ENCODE data around the gene RNF224.

Gene RNF224

DNA sequence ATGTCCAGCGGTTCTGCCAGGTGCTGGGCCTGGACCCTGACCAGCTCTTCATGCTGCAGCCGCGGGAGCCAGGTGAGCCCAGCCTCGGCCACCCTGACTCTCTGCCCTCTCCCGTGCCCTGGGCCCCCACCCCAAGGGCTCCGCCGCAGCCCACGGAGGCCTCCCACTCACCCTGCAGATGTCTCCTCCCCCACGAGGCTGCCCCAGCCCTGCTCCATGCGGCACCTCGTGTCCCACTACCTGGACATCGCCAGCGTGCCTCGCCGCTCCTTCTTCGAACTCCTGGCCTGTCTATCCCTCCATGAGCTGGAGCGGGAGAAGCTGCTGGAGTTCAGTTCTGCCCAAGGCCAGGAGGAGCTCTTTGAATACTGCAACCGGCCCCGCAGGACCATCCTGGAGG lies 12.7 kb upstream of the RNF224 start:
- no peak for DNase-seq (ENCODE audit: low read depth, low spot score)
- Histone ChIP-seq H3K36me3 (ENCODE audit: control insufficient read depth, insufficient read depth, low read length) (peaks cover 11% of the 10 kb centered on the region), H3K9me3 (ENCODE audit: control insufficient read depth, insufficient read depth, low read length) (no peaks in the 10 kb centered on the region), H3K4me1 (ENCODE audit: control insufficient read depth, insufficient read depth, low read length) (peaks cover 3% of the 10 kb centered on the region; the same call in 1 of the 2 replicates), H3K27me3 (ENCODE audit: control insufficient read depth, insufficient read depth, low read length) (no peaks in the 10 kb centered on the region), H3K27ac (ENCODE audit: low read length) (no peak overlapping the region), H3K4me3 (ENCODE audit: low read length) (no peak overlapping the region)
- WGBS (ENCODE audit: insufficient coverage, insufficient read length): no CpG with 5 or more reads among the region's 19 CpGs

DNA sequence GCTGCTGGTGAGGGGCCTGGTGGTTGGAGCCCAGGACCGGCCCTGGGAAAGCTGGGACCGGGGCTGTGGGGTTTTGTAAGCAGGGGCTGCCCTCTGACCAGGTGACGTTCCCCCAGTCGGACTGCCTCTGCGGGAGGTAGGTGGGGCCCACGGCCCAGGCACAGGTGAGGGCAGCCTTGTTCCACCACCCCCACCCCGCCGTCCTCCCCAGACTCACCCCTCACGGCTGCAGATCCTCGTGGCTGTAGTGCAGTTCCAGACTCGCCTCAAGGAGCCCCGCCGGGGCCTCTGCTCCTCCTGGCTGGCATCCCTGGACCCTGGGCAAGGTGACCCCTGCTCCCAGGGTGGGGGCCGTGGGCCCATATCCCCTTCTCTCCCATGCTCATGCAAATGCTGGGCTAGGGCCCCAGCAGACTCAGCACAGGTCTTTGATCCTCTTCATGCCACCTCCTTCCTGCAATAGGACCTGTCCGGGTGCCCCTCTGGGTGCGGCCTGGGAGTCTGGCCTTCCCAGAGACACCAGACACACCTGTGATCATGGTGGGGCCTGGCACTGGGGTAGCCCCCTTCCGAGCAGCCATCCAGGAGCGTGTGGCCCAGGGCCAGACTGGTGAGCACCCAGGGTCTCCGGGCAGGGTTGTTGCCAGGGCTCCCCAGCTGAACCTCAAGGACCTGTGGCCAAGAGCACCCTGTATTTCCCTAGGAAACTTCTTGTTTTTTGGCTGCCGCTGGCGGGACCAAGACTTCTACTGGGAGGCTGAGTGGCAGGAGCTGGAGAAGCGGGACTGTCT lies 11.9 kb upstream of the RNF224 start:
- Histone ChIP-seq H3K36me3 (ENCODE audit: control insufficient read depth, insufficient read depth, low read length) (peaks cover 11% of the 10 kb centered on the region), H3K4me3 (ENCODE audit: low read length) (no peak overlapping the region), H3K4me1 (ENCODE audit: control insufficient read depth, insufficient read depth, low read length) (peaks cover 3% of the 10 kb centered on the region; the same call in 1 of the 2 replicates), H3K27me3 (ENCODE audit: control insufficient read depth, insufficient read depth, low read length) (no peaks in the 10 kb centered on the region), H3K9me3 (ENCODE audit: control insufficient read depth, insufficient read depth, low read length) (no peaks in the 10 kb centered on the region), H3K27ac (ENCODE audit: low read length) (no peak overlapping the region)
- no CpG with 5 or more reads among the region's 22 CpGs for WGBS (ENCODE audit: insufficient coverage, insufficient read length)
- no peak for DNase-seq (ENCODE audit: low read depth, low spot score)

GRCh38 chr9:137216188-137216965 lies 10.9 kb upstream of the RNF224 start:
- no peaks in the 10 kb centered on the region for H3K9me3 ChIP-seq (ENCODE audit: control insufficient read depth, insufficient read depth, low read length)
- peaks cover 3% of the 10 kb centered on the region; the same call in 1 of the 2 replicates for H3K4me1 ChIP-seq (ENCODE audit: control insufficient read depth, insufficient read depth, low read length)
- peaks cover 11% of the 10 kb centered on the region for H3K36me3 ChIP-seq (ENCODE audit: control insufficient read depth, insufficient read depth, low read length)
- no peak for DNase-seq (ENCODE audit: low read depth, low spot score)
- H3K27me3 ChIP-seq (ENCODE audit: control insufficient read depth, insufficient read depth, low read length): no peaks in the 10 kb centered on the region
- H3K4me3 ChIP-seq (ENCODE audit: low read length): no peak overlapping the region
- H3K27ac ChIP-seq (ENCODE audit: low read length): no peak overlapping the region
- WGBS (ENCODE audit: insufficient coverage, insufficient read length): no CpG with 5 or more reads among the region's 30 CpGs

- no peak for DNase-seq (ENCODE audit: low read depth, low spot score)
- H3K4me3 ChIP-seq (ENCODE audit: low read length): no peak overlapping the region
- no peaks in the 10 kb centered on the region for H3K27me3 ChIP-seq (ENCODE audit: control insufficient read depth, insufficient read depth, low read length)
- WGBS (ENCODE audit: insufficient coverage, insufficient read length): no CpG with 5 or more reads among the region's 36 CpGs
- no peaks in the 10 kb centered on the region for H3K9me3 ChIP-seq (ENCODE audit: control insufficient read depth, insufficient read depth, low read length)
- peaks cover 11% of the 10 kb centered on the region for H3K36me3 ChIP-seq (ENCODE audit: control insufficient read depth, insufficient read depth, low read length)
- H3K4me1 ChIP-seq (ENCODE audit: control insufficient read depth, insufficient read depth, low read length): peaks cover 3% of the 10 kb centered on the region; the same call in 1 of the 2 replicates
- no peak overlapping the region for H3K27ac ChIP-seq (ENCODE audit: low read length)
These were observed 9.8 kb upstream of the RNF224 start for GRCh38 chr9:137217276-137218211.

- no CpG with 5 or more reads among the region's 30 CpGs for WGBS (ENCODE audit: insufficient coverage, insufficient read length)
- H3K9me3 ChIP-seq (ENCODE audit: control insufficient read depth, insufficient read depth, low read length): no peaks in the 10 kb centered on the region
- no peak overlapping the region for H3K27ac ChIP-seq (ENCODE audit: low read length)
These were observed 9.0 kb upstream of the RNF224 start for GRCh38 chr9:137218212-137218753.

GRCh38 chr9:137218754-137219271 lies 8.5 kb upstream of the RNF224 start:
- no peaks in the 10 kb centered on the region; the same call in 1 of the 2 replicates for H3K27me3 ChIP-seq (ENCODE audit: control insufficient read depth, insufficient read depth, low read length)
- peaks cover 7% of the 10 kb centered on the region for H3K4me1 ChIP-seq (ENCODE audit: control insufficient read depth, insufficient read depth, low read length)
- no peak overlapping the region for H3K27ac ChIP-seq (ENCODE audit: low read length)
- peaks cover 11% of the 10 kb centered on the region for H3K36me3 ChIP-seq (ENCODE audit: control insufficient read depth, insufficient read depth, low read length)
- no peak overlapping the region for H3K4me3 ChIP-seq (ENCODE audit: low read length)
- no peak for DNase-seq (ENCODE audit: low read depth, low spot score)
- WGBS (ENCODE audit: insufficient coverage, insufficient read length): no CpG with 5 or more reads among the region's 12 CpGs
- no peaks in the 10 kb centered on the region for H3K9me3 ChIP-seq (ENCODE audit: control insufficient read depth, insufficient read depth, low read length)

More at GRCh38 chr9:137218212-137218753, 9.0 kb upstream of the RNF224 start:
- DNase-seq (ENCODE audit: low read depth, low spot score): no peak
- H3K4me1 ChIP-seq (ENCODE audit: control insufficient read depth, insufficient read depth, low read length): peaks cover 7% of the 10 kb centered on the region
- H3K27me3 ChIP-seq (ENCODE audit: control insufficient read depth, insufficient read depth, low read length): no peaks in the 10 kb centered on the region; the same call in 1 of the 2 replicates
- no peak overlapping the region for H3K4me3 ChIP-seq (ENCODE audit: low read length)
- H3K36me3 ChIP-seq (ENCODE audit: control insufficient read depth, insufficient read depth, low read length): peaks cover 11% of the 10 kb centered on the region

- H3K9me3 ChIP-seq (ENCODE audit: control insufficient read depth, insufficient read depth, low read length): no peaks in the 10 kb centered on the region
- DNase-seq (ENCODE audit: low read depth, low spot score): no peak
- H3K27me3 ChIP-seq (ENCODE audit: control insufficient read depth, insufficient read depth, low read length): no peaks in the 10 kb centered on the region; the same call in 1 of the 2 replicates
- no peak overlapping the region for H3K27ac ChIP-seq (ENCODE audit: low read length)
- H3K4me3 ChIP-seq (ENCODE audit: low read length): no peak overlapping the region
- H3K4me1 ChIP-seq (ENCODE audit: control insufficient read depth, insufficient read depth, low read length): peaks cover 7% of the 10 kb centered on the region
- peaks cover 7% of the 10 kb centered on the region for H3K36me3 ChIP-seq (ENCODE audit: control insufficient read depth, insufficient read depth, low read length)
- WGBS (ENCODE audit: insufficient coverage, insufficient read length): no CpG with 5 or more reads among the region's 10 CpGs
These were observed 7.5 kb upstream of the RNF224 start for GRCh38 chr9:137219757-137220316.

DNA sequence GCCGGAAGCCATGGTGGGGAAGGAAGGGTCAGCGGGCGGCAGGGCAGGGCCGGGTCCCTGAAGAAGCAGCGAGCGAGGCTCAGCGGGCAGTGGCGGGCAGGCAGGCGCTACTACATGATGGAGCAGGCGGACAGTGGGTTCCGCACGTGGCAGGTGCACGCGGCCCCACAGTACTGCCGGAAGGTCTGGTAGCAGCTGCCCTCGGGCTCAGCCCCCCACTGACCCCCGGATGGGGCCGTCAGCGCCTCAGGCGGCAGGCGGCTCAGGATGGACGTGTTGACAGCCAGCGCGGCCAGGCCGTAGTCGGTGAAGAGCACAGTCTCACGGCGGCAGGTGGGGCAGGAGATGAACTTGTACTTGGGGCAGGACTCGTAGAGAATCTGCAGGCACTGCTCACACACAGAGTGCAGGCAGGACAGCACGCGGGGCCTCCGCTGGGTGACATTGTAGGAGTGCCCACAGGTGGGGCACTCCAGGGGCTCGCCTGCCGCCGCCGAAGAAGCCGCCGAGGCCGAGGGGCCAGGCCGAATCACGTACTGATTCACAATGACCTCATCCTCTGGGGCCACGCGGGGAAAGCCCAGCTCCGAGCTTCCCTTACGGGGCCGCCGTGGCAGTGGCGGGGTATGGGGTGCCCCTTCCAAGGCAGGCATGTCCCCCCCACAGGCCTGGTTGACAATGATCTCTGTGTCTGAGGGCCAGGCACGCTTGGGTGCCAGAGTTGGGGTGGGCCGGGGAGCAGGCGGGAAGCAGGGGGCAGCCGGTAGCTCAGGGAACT lies 6.8 kb upstream of the RNF224 start:
- Histone ChIP-seq H3K27ac (ENCODE audit: low read length) (no peak overlapping the region), H3K4me3 (ENCODE audit: low read length) (no peak overlapping the region), H3K27me3 (ENCODE audit: control insufficient read depth, insufficient read depth, low read length) (no peaks in the 10 kb centered on the region; the same call in 1 of the 2 replicates), H3K36me3 (ENCODE audit: control insufficient read depth, insufficient read depth, low read length) (peaks cover 7% of the 10 kb centered on the region; the same call in 1 of the 2 replicates), H3K4me1 (ENCODE audit: control insufficient read depth, insufficient read depth, low read length) (peaks cover 7% of the 10 kb centered on the region), H3K9me3 (ENCODE audit: control insufficient read depth, insufficient read depth, low read length) (no peaks in the 10 kb centered on the region)
- no peak for DNase-seq (ENCODE audit: low read depth, low spot score)
- WGBS (ENCODE audit: insufficient coverage, insufficient read length): no CpG with 5 or more reads among the region's 52 CpGs

DNA sequence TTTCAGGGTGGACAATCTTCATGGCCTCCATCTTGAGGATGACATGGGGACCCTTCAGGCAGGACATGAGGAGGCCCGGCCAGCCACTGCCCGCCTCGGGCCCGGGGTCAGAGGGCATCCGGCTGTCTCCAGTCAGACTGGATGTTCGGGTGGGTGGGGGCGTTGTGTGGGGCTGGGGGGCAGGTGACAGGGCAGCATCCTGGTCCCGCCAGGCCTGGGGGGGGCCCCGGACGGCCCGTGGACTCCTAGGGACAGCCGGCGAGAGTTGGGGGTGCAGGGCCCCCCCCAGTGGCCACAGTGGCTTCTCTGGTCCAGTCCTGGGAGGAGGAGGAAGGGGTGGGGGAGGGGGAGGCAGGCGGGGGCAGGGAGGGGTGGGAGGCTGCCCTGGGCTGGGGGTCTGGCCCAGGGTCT lies 6.2 kb upstream of the RNF224 start:
- no peak overlapping the region for H3K27ac ChIP-seq (ENCODE audit: low read length)
- peaks cover 7% of the 10 kb centered on the region for H3K4me1 ChIP-seq (ENCODE audit: control insufficient read depth, insufficient read depth, low read length)
- H3K9me3 ChIP-seq (ENCODE audit: control insufficient read depth, insufficient read depth, low read length): no peaks in the 10 kb centered on the region
- no CpG with 5 or more reads among the region's 14 CpGs for WGBS (ENCODE audit: insufficient coverage, insufficient read length)
- no peaks in the 10 kb centered on the region; the same call in 1 of the 2 replicates for H3K27me3 ChIP-seq (ENCODE audit: control insufficient read depth, insufficient read depth, low read length)
- H3K36me3 ChIP-seq (ENCODE audit: control insufficient read depth, insufficient read depth, low read length): peaks cover 3% of the 10 kb centered on the region; the same call in 1 of the 2 replicates
- H3K4me3 ChIP-seq (ENCODE audit: low read length): peak overlapping the region; percentile 49; the same call in 1 of the 2 replicates
- DNase-seq (ENCODE audit: low read depth, low spot score): no peak

Measured in iPS DF 6.9 (cell line).